Neuronal stem cell (in vitro differentiated cells): Measurements from ENCODE around the gene FAAP100.

ENCODE experiments used
- DNase-seq: peaks from one replicate; pipeline ENCODE4 v3.0.0-alpha.2; 2013; ENCODE audit warnings: low spot score
- H2AFZ ChIP-seq: one replicate; pipeline ENCODE4 v1.6.1; 2013; ENCODE audit warnings: mild to moderate bottlenecking, low read length, inconsistent platforms
- H2AK5ac ChIP-seq: 2 replicates; pipeline ENCODE4 v1.6.1; 2013; ENCODE audit warnings: low read depth, mild to moderate bottlenecking, inconsistent platforms, low read length, moderate library complexity, mixed read lengths
- H2BK120ac ChIP-seq: 2 replicates; pipeline ENCODE4 v1.6.1; 2013; ENCODE audit warnings: low read depth, mild to moderate bottlenecking, inconsistent platforms, low read length, moderate library complexity, mixed read lengths
- H2BK12ac ChIP-seq: one replicate; pipeline ENCODE4 v1.6.1; 2013; ENCODE audit warnings: low read length, inconsistent platforms
- H2BK15ac ChIP-seq: 2 replicates; pipeline ENCODE4 v1.6.1; 2013; ENCODE audit warnings: mild to moderate bottlenecking, low read length, inconsistent platforms, mixed read lengths
- H2BK5ac ChIP-seq: one replicate; pipeline ENCODE4 v1.6.1; 2013; ENCODE audit warnings: inconsistent platforms, mild to moderate bottlenecking, low read length, moderate library complexity
- H3K14ac ChIP-seq: one replicate; pipeline ENCODE4 v1.6.1; 2013; ENCODE audit warnings: low read length, inconsistent platforms
- H3K18ac ChIP-seq: 2 replicates; pipeline ENCODE4 v1.6.1; 2013; ENCODE audit warnings: low read length, inconsistent platforms
- H3K23ac ChIP-seq: 2 replicates; pipeline ENCODE4 v1.6.1; 2013; ENCODE audit warnings: low read depth, mild to moderate bottlenecking, mixed read lengths, low read length, inconsistent platforms; ENCODE audit not compliant: poor library complexity
- H3K27ac ChIP-seq: replicated peaks from 3 replicates; pipeline ENCODE4 v1.5.1; 2013; ENCODE audit warnings: low read length, inconsistent platforms
- H3K27me3 ChIP-seq, 3 experiments: 2 replicates each; pipeline ENCODE4 v1.6.1; 2013; ENCODE audit warnings: low read length in 3 of 3, mild to moderate bottlenecking in 2 of 3, inconsistent platforms in 1 of 3, low read depth in 1 of 3, mixed read lengths in 1 of 3, moderate library complexity in 1 of 3; ENCODE audit not compliant: control insufficient read depth in 3 of 3, insufficient read depth in 3 of 3
- H3K36me3 ChIP-seq, 2 donors: replicated peaks in 1 of 2; 2 replicates each; pipeline ENCODE4 v1.6.1; 2013; ENCODE audit warnings: low read length in 2 of 2; ENCODE audit not compliant: control insufficient read depth in 2 of 2, insufficient read depth in 2 of 2
- H3K4ac ChIP-seq: 2 replicates; pipeline ENCODE4 v1.6.1; 2013; ENCODE audit warnings: inconsistent platforms, mild to moderate bottlenecking, low read length, moderate library complexity
- H3K4me1 ChIP-seq, 2 donors: 1 replicate in 1 of 2; 2 replicates in 1 of 2; pipeline ENCODE4 v1.6.1; 2013; ENCODE audit warnings: low read length in 2 of 2, low read depth in 1 of 2; ENCODE audit not compliant: control insufficient read depth in 2 of 2, insufficient read depth in 1 of 2
- H3K4me2 ChIP-seq: one replicate; pipeline ENCODE4 v1.6.1; 2013; ENCODE audit warnings: mild to moderate bottlenecking, low read length, inconsistent platforms; ENCODE audit not compliant: insufficient read depth, poor library complexity, severe bottlenecking
- H3K4me3 ChIP-seq, 2 donors: 2 replicates each; pipeline ENCODE4 v1.5.1; 2013; ENCODE audit warnings: low read length in 2 of 2, mild to moderate bottlenecking in 2 of 2, inconsistent platforms in 1 of 2, moderate library complexity in 1 of 2
- H3K79me1 ChIP-seq: one replicate; pipeline ENCODE4 v1.6.1; 2013; ENCODE audit warnings: low read depth, mild to moderate bottlenecking, inconsistent platforms, low read length, moderate library complexity
- H3K9ac ChIP-seq: one replicate; pipeline ENCODE4 v1.6.1; 2013; ENCODE audit warnings: mild to moderate bottlenecking, low read depth, low read length, inconsistent platforms; ENCODE audit not compliant: poor library complexity
- H3K9me3 ChIP-seq, 2 donors: replicated peaks in 1 of 2; 2 replicates each; pipeline versions ENCODE3 to v1.6.1; 2013; ENCODE audit warnings: low read length in 2 of 2, mild to moderate bottlenecking in 2 of 2, inconsistent platforms in 1 of 2, low read depth in 1 of 2, mixed read lengths in 1 of 2, moderate library complexity in 1 of 2; ENCODE audit not compliant: control insufficient read depth in 2 of 2, insufficient read depth in 1 of 2
- H4K8ac ChIP-seq: one replicate; pipeline ENCODE4 v1.6.1; 2013; ENCODE audit warnings: low read depth, mild to moderate bottlenecking, inconsistent platforms, low read length, moderate library complexity
- H4K91ac ChIP-seq: one replicate; pipeline ENCODE4 v1.6.1; 2013; ENCODE audit warnings: low read length, low read depth, mild to moderate bottlenecking, inconsistent platforms; ENCODE audit not compliant: poor library complexity
- WGBS, 2 donors: extraction: QIAGEN DNeasy Blood & Tissue Kit; methylation state at CpG; one replicate each; pipeline ENCODE4 v1.1.7; 2013; ENCODE audit warnings: missing lambda C conversion rate in 2 of 2, mixed read lengths in 1 of 2; ENCODE audit not compliant: insufficient read length in 2 of 2, insufficient replicate concordance in 1 of 2; ENCODE audit errors: extremely low coverage in 2 of 2; 5-methylcytosine and 5-hydroxymethylcytosine counted together

The FAAP100 gene

GRCh38 chr17:81572563-81573168, 20.5 kb upstream of the FAAP100 start:
- peaks cover 2% of the 10 kb centered on the region for H3K79me1 ChIP-seq
- no peak overlapping the region for H4K91ac ChIP-seq
- H3K23ac ChIP-seq = no peak overlapping the region
- H3K4ac ChIP-seq = no peak overlapping the region
- no peak overlapping the region for H3K14ac ChIP-seq
- H2BK15ac ChIP-seq = no peak overlapping the region
- H3K4me2 ChIP-seq = no peak overlapping the region
- WGBS, 2 donors = no CpG with 5 or more reads among the region's 12 CpGs
- no peak for DNase-seq
- no peak overlapping the region for H3K4me3 ChIP-seq
- no peak overlapping the region for H2BK120ac ChIP-seq
- H3K18ac ChIP-seq = no peak overlapping the region
- no peak overlapping the region for H2AK5ac ChIP-seq
- no peak overlapping the region for H4K8ac ChIP-seq
- peaks cover 56 to 92% of the 10 kb centered on the region in 2 donors for H3K36me3 ChIP-seq
- no peak overlapping the region for H3K27ac ChIP-seq
- no peaks in the 10 kb centered on the region for H3K9me3 ChIP-seq
- no peaks in the 10 kb centered on the region for H3K27me3 ChIP-seq
- no peak overlapping the region for H3K9ac ChIP-seq
- no peaks in the 10 kb centered on the region for H3K4me1 ChIP-seq
- no peak overlapping the region for H2BK5ac ChIP-seq
- no peak overlapping the region for H2BK12ac ChIP-seq
- H2AFZ ChIP-seq = no peak overlapping the region

DNA sequence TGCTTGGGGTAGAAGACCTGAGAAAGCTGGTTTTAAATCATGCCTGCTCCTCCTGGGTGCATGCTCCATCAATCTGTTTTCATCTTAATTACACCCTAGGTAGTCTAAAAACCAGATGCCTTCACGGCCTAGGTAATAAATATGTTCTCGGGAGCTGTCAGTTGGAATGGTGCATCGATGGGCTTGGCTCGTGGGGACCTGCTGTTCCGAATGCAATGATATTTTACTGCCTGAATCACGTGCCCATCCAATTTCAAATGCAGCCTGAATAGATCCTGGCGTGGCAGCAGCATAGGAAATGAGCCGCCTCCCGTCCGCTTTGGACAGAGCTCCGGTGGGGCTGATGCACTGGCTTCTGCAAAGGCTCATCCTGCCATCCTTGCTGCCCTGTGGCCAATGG, 18.8 kb upstream of the FAAP100 start:
- Histone ChIP-seq H4K8ac (no peak overlapping the region), H2BK15ac (no peak overlapping the region), H3K79me1 (peaks cover 3% of the 10 kb centered on the region), H2AK5ac (no peak overlapping the region), H2AFZ (no peak overlapping the region), H2BK5ac (peak overlapping the region; percentile 11), H3K23ac (no peak overlapping the region), H3K9ac (no peak overlapping the region), H3K27ac (no peak overlapping the region), H3K4me2 (no peak overlapping the region), H2BK12ac (no peak overlapping the region), H3K4ac (no peak overlapping the region), H3K18ac (no peak overlapping the region), H2BK120ac (no peak overlapping the region), H4K91ac (no peak overlapping the region), H3K4me1 (peaks cover 0 to 9% of the 10 kb centered on the region in 2 donors), H3K9me3 (no peaks in the 10 kb centered on the region), H3K36me3 (peaks cover 69 to 92% of the 10 kb centered on the region in 2 donors), H3K14ac (no peak overlapping the region), H3K27me3 (no peaks in the 10 kb centered on the region), H3K4me3 (no peak overlapping the region)
- no CpG with 5 or more reads among the region's 11 CpGs for WGBS, 2 donors
- DNase-seq = no peak

- Histone ChIP-seq H2BK5ac (no peak overlapping the region), H3K4me3 (no peak overlapping the region), H3K23ac (no peak overlapping the region), H2BK15ac (no peak overlapping the region), H3K36me3 (peaks cover 73 to 93% of the 10 kb centered on the region in 2 donors), H3K18ac (no peak overlapping the region), H3K79me1 (peaks cover 6% of the 10 kb centered on the region), H3K27me3 (no peaks in the 10 kb centered on the region), H3K4me2 (no peak overlapping the region), H3K4me1 (peaks cover 0 to 9% of the 10 kb centered on the region in 2 donors), H4K8ac (no peak overlapping the region), H4K91ac (no peak overlapping the region), H2AK5ac (no peak overlapping the region), H3K9ac (no peak overlapping the region), H3K9me3 (no peaks in the 10 kb centered on the region), H2BK120ac (no peak overlapping the region), H2BK12ac (no peak overlapping the region), H2AFZ (no peak overlapping the region), H3K27ac (no peak overlapping the region), H3K14ac (no peak overlapping the region), H3K4ac (no peak overlapping the region)
- no peak for DNase-seq
- no CpG with 5 or more reads among the region's 18 CpGs for WGBS, 2 donors
These were observed 17.9 kb upstream of the FAAP100 start for GRCh38 chr17:81569986-81570514.

DNA sequence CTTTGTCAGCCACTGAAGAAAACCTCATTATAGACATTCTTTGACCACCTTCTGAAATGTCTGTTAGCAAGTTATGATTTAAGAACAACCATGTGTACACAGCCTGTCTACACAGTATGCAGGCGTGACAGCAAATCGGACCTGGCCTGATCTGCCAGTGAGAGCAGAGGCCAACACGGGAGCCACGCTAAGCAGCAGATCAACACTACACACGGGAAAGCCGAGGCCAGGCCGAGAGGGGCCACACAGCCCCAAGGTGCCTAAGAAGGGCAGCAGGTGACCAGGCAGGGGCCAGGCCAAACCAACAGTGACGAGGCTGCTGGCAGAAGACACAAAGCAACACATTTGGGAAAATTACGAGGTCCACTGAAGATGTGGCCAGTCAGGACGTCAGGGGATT, 16.3 kb upstream of the FAAP100 start:
- peak overlapping the region; percentile 17 for H3K9ac ChIP-seq
- no peak overlapping the region for H2AFZ ChIP-seq
- H3K4me3 ChIP-seq = peak overlapping the region in 1 of 2 donors; percentile 5
- H2BK12ac ChIP-seq = no peak overlapping the region
- H3K9me3 ChIP-seq = no peaks in the 10 kb centered on the region
- no peak overlapping the region for H3K14ac ChIP-seq
- DNase-seq = no peak
- WGBS, 2 donors = no CpG with 5 or more reads among the region's 10 CpGs
- no peak overlapping the region for H3K27ac ChIP-seq
- no peak overlapping the region for H4K8ac ChIP-seq
- no peak overlapping the region for H3K18ac ChIP-seq
- peaks cover 76 to 95% of the 10 kb centered on the region in 2 donors for H3K36me3 ChIP-seq
- no peak overlapping the region for H3K23ac ChIP-seq
- H2AK5ac ChIP-seq = no peak overlapping the region
- H3K79me1 ChIP-seq = peaks cover 6% of the 10 kb centered on the region
- no peak overlapping the region for H2BK5ac ChIP-seq
- no peak overlapping the region for H2BK15ac ChIP-seq
- H3K4me1 ChIP-seq = peaks cover 0 to 9% of the 10 kb centered on the region in 2 donors
- H3K4ac ChIP-seq = no peak overlapping the region
- no peak overlapping the region for H4K91ac ChIP-seq
- H3K4me2 ChIP-seq = no peak overlapping the region
- no peak overlapping the region for H2BK120ac ChIP-seq
- H3K27me3 ChIP-seq = no peaks in the 10 kb centered on the region
